ENCODE measurements around the gene TIMP4. TPM values are rescaled to one million over a fixed set of nuclear protein-coding genes. Genes with fewer than 3 reads are reported as not detected.
A peak's percentile ranks its signal among the peaks of the same experiment; 100 is the strongest.

The TIMP4 gene
- total RNA-seq, 4 donors from 2014 or later, result 40.2 to 124 (median 48.4) TPM

DNA sequence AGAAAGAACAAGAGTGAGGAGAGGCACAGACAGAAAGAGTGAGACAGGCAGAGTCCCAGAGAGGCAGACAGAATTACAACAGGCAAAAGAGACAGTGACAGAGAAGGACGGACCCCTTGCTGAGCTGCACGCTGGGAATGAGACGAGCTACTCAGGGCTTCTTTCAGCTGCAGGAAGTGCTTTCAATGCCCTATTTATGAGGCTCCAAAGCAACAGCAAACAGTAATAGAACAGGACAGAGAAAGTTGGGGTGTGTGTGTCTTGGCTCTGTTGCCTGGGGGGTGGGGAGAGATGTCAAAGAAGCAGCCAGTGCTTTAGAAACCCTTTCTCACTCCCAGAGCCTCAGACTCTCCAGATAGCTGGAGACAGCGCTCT, 502 bp upstream of the TIMP4 start:
- no peak for DNase-seq (ENCODE audit: low spot score in 2 of 2)
- peak overlapping the region in 3 of 4 donors; percentile 38 to 51 (median 51) for H3K4me3 ChIP-seq
- H3K9me3 ChIP-seq, result no peaks in the 10 kb centered on the region
- TF ChIP-seq, protein P1, sequence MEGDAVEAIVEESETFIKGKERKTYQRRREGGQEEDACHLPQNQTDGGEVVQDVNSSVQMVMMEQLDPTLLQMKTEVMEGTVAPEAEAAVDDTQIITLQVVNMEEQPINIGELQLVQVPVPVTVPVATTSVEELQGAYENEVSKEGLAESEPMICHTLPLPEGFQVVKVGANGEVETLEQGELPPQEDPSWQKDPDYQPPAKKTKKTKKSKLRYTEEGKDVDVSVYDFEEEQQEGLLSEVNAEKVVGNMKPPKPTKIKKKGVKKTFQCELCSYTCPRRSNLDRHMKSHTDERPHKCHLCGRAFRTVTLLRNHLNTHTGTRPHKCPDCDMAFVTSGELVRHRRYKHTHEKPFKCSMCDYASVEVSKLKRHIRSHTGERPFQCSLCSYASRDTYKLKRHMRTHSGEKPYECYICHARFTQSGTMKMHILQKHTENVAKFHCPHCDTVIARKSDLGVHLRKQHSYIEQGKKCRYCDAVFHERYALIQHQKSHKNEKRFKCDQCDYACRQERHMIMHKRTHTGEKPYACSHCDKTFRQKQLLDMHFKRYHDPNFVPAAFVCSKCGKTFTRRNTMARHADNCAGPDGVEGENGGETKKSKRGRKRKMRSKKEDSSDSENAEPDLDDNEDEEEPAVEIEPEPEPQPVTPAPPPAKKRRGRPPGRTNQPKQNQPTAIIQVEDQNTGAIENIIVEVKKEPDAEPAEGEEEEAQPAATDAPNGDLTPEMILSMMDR (IDR thresholded peaks at IDR 0.05), result no peak
- TF ChIP-seq POLR2A (IDR thresholded peaks at IDR 0.05) (no peak), EP300 (IDR thresholded peaks at IDR 0.05) (no peak)
- no peaks in the 10 kb centered on the region for H3K36me3 ChIP-seq
- peaks cover 0 to 26% (median 0%) of the 10 kb centered on the region in 4 donors for H3K4me1 ChIP-seq
- no peaks in the 10 kb centered on the region for H3K27me3 ChIP-seq
- H3K27ac ChIP-seq, result peak overlapping the region in 3 of 4 donors; percentile 64 to 74 (median 71)
- WGBS, 2 donors, result 34 to 46% methylated on average over 4 of the region's 4 CpGs

DNA sequence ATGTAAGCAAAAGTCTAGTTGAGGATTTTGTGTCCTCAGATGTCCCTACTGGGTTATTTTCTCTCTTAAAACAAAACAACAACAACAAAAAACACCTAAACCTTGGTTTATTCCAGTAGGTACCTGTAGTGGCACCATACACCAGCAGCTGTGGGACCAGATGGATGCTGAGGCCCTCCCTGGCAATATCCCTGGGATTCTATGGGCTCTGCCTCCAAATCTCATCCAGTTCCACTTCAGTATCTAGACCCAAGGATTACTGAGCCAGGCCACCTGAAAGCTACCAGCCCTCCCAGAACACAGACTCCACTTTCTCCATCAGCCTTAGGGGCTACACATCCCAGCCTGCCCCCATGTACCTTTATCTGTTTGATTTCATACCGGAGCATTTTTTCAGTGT, 1.7 kb downstream of the TIMP4 start:
- no peak overlapping the region for H3K27ac ChIP-seq
- H3K9me3 ChIP-seq, result no peaks in the 10 kb centered on the region
- DNase-seq (ENCODE audit: low spot score in 2 of 2), result no peak
- TF ChIP-seq, protein P1 (IDR thresholded peaks at IDR 0.05), result no peak
- TF ChIP-seq POLR2A (IDR thresholded peaks at IDR 0.05) (no peak), EP300 (IDR thresholded peaks at IDR 0.05) (no peak)
- WGBS, 2 donors, result 90 to 100% methylated on average over 1 of the region's 1 CpG
- H3K4me1 ChIP-seq, result peaks cover 0 to 26% (median 0%) of the 10 kb centered on the region in 4 donors
- no peak overlapping the region for H3K4me3 ChIP-seq
- peaks cover 0 to 7% (median 0%) of the 10 kb centered on the region in 3 donors for H3K36me3 ChIP-seq
- no peaks in the 10 kb centered on the region for H3K27me3 ChIP-seq

DNA sequence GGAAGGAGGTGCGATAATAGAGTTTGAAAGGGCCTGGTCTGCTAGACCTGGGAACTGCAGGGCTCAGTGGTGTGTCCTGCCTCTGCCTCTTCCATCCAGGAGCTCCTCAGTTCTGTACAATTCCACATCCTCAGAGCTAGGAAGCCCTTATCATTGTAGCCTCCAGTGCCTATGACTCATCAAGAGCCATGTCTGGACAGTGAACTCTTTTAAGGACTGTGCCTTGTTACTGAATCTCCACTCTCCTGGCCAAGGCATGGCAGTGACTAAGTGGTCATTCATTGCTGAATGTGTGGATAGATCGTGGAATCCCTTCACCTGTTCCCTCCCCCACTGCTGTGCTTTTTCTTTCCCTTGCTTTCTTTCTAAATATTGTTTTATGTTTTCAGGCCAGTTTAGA, 2.9 kb downstream of the TIMP4 start:
- Histone ChIP-seq H3K27ac (no peak overlapping the region), H3K9me3 (no peaks in the 10 kb centered on the region), H3K4me3 (no peak overlapping the region), H3K27me3 (no peaks in the 10 kb centered on the region), H3K36me3 (peaks cover 0 to 7% (median 0%) of the 10 kb centered on the region in 3 donors), H3K4me1 (peaks cover 0 to 26% (median 0%) of the 10 kb centered on the region in 4 donors)
- WGBS, 2 donors, result 79 to 80% methylated on average over 2 of the region's 2 CpGs
- DNase-seq (ENCODE audit: low spot score in 2 of 2), result no peak
- no peak for TF ChIP-seq POLR2A (IDR thresholded peaks at IDR 0.05)
- TF ChIP-seq, protein P1 (IDR thresholded peaks at IDR 0.05), result no peak
- no peak for TF ChIP-seq EP300 (IDR thresholded peaks at IDR 0.05)

DNA sequence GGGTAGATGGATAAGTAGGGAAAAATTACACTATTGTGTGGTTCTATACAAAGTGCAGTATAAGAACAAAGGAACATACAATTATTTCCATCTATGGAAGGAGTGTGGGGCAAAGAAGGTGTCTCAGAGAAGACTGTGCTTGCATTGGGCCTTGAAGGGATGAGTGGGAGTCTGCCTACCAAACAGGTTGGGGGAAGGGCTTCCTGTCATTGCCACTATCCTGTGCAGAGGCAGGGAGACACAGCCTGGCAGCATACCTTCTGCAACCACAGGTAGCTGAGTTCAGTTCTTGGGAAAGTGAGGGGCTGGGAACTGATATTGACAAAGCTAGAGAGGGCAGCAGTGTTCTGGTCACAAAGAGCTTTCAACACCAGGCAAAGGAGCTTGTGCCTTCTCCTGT, 3.4 kb downstream of the TIMP4 start:
- DNase-seq (ENCODE audit: low spot score in 2 of 2), result no peak
- TF ChIP-seq, protein P1 (IDR thresholded peaks at IDR 0.05), result no peak
- no peak for TF ChIP-seq POLR2A (IDR thresholded peaks at IDR 0.05)
- no peak for TF ChIP-seq EP300 (IDR thresholded peaks at IDR 0.05)
- H3K4me3 ChIP-seq, result no peak overlapping the region
- H3K4me1 ChIP-seq, result peaks cover 0 to 26% (median 0%) of the 10 kb centered on the region in 4 donors
- no peaks in the 10 kb centered on the region for H3K9me3 ChIP-seq
- peaks cover 0 to 7% (median 0%) of the 10 kb centered on the region in 3 donors for H3K36me3 ChIP-seq
- no peak overlapping the region for H3K27ac ChIP-seq
- no peaks in the 10 kb centered on the region for H3K27me3 ChIP-seq

DNA sequence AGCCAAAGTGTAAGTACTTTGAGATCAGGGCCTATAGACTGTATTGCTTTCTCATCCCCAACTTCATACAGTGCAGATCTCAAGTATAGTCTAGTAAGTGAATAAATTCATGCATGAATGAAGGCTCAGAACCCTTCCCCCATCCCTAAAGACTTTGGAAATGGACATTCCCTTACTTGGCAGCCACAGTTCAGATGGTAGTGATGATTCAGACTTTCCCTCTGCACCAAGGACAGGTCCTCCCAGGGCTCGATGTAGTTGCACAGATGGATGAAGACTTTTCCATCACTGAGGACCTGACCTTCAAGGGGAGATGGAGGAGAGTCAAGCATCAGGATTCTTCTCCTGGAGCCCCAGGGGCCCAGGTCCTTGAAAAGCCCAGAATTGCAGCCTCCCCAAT, 4.6 kb downstream of the TIMP4 start:
- Histone ChIP-seq H3K4me3 (no peak overlapping the region), H3K27me3 (no peaks in the 10 kb centered on the region), H3K36me3 (peaks cover 0 to 7% (median 0%) of the 10 kb centered on the region in 3 donors), H3K4me1 (peaks cover 0 to 20% (median 0%) of the 10 kb centered on the region in 4 donors), H3K27ac (no peak overlapping the region), H3K9me3 (no peaks in the 10 kb centered on the region)
- TF ChIP-seq EP300 (IDR thresholded peaks at IDR 0.05), result no peak
- TF ChIP-seq POLR2A (IDR thresholded peaks at IDR 0.05), result no peak
- TF ChIP-seq, protein P1 (IDR thresholded peaks at IDR 0.05), result no peak
- WGBS, 2 donors, result 82 to 88% methylated on average over 1 of the region's 1 CpG
- no peak for DNase-seq (ENCODE audit: low spot score in 2 of 2)
